GM12891 (cell line): ENCODE results near the gene YJU2.
"Not testable (repeated sequence)": the region's sequence is repeated elsewhere in the genome, so short reads cannot be mapped to it uniquely, and the experiment has no call there.

Experiments used
- DNase-seq: peaks from one replicate; pipeline ENCODE4 v3.0.0; 2011; ENCODE audit warnings: low spot score; ENCODE audit not compliant: insufficient read length
- FAIRE-seq: peaks from 2 replicates; lab custom pipeline; 2011; peaks lifted over from hg19 to GRCh38; lab: Jason Lieb, UNC
- PAX5 ChIP-seq: IDR thresholded peaks from 2 replicates; pipeline ENCODE4 v1.6.1; 2011; ENCODE audit warnings: low read length, moderate library complexity, mild to moderate bottlenecking; ENCODE audit not compliant: insufficient read depth, severe bottlenecking
- POLR2A ChIP-seq: IDR thresholded peaks from 2 replicates; pipeline ENCODE4 v1.6.1; 2011; ENCODE audit warnings: low read depth, low read length, control low read depth
- POLR2AphosphoS5 ChIP-seq: IDR thresholded peaks from 2 replicates; pipeline ENCODE4 v1.6.1; 2011; ENCODE audit warnings: low read depth, low read length, control low read depth
- POU2F2 ChIP-seq: IDR thresholded peaks from 2 replicates; pipeline ENCODE4 v1.6.1; 2011; ENCODE audit warnings: low read depth, mild to moderate bottlenecking, control low read depth, low read length, moderate library complexity
- SPI1 ChIP-seq: IDR thresholded peaks from 2 replicates; pipeline ENCODE4 v1.6.1; 2011; ENCODE audit warnings: low read depth, low read length, control low read depth
- TAF1 ChIP-seq: IDR thresholded peaks from 2 replicates; pipeline ENCODE4 v1.6.1; 2011; ENCODE audit warnings: low read depth, low read length, control low read depth

YJU2 gene

DNA sequence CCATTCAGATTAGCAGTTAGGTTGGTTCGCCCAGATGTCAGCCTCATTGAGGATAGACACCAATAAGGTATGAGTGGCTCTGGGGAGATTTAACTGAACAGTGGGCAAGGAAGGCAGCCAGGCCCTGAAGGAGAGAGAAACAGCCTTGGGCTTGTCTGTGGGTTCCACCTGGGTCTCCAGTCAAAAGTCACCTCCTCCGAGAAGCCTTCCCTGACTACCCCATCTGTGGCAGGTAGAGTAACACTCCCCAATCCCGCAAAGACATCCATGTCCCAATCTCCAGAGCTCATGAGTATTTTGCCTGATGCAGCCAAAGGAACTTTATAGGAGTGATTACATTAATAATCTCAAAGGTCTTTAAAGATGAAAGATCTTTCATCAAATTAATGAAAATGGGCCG lies 8.0 kb upstream of the YJU2 start:
- FAIRE-seq (no peak), DNase-seq (no peak)
- no peak for TF ChIP-seq POLR2A
- no peak for TF ChIP-seq SPI1
- no peak for TF ChIP-seq POLR2AphosphoS5
- TF ChIP-seq POU2F2 = no peak
- no peak for TF ChIP-seq PAX5
- TF ChIP-seq TAF1 = no peak

DNA sequence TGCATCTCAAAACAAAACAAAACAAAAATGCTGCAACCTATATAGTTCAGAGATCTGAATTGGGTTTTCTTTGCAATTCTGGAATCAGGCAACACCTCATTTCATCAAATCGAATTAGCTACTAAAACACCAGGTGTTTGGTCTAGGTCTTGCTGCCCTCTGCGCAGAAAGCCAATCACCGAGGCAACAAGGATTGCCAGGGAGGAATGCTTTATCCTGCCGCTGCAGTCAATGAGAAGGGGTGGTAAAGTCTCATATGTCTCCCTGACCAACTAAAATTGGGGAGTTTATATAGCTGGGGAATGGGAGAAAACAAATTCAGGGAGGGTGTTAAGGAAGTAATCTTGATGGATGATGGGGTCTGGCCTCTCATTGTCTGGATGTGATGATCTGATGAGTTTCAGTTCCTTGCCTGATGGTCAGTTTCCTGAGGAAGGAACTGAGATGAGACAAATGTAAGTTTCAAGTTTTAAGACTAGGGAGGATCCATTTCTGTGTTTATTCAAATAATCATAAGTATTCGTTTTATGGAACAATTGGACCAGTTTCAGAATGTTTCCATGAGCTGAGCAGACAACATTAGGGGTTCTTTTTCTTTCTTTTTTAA lies 5.0 kb upstream of the YJU2 start:
- FAIRE-seq (peak; percentile 82), DNase-seq (no peak)

DNA sequence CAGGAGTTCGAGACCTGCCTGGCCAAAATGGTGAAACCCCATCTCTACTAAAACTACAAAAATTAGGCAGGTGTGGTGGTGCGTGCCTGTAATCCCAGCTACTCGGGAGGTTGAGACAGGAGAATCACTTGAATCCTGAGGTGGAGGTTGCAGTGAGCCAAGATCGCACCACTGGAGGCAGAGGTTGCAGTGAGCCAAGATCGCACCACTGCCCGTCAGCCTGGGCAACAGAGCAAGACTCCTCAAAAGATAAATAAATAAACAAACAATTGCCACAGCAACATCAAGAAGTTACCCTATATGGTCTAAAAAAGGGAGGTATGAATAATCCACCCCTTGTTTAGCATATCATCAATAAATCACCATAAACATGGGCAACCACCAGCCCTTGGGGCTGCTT lies 942 bp upstream of the YJU2 start:
- not testable (repeated sequence) for DNase-seq, FAIRE-seq

More for the DNA sequence above, 5.0 kb upstream of the YJU2 start:
- no peak for TF ChIP-seq POLR2AphosphoS5
- TF ChIP-seq SPI1 = peak; percentile 94

DNA sequence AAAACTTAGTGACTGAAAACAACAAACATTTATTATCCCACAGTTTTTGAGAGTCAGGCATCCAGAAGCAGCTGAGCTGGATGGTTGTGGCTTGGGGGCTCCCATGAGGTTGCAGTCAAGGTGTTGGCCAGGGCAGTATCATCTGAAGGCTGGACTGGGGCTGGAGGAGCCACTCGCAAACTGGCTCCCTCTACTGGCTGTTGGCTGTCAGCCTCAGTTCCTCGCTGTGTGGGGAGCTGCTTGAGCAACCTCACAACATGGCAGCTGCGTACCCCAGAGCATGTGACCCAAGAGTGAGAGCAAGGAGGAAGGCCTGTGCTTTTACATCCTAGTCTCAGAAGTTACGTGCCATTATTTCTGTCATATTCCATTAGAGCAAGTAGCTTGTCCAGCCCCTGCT lies 9.7 kb downstream of the YJU2 start:
- TF ChIP-seq TAF1 (no peak), POU2F2 (no peak), PAX5 (no peak), POLR2AphosphoS5 (no peak), SPI1 (no peak), POLR2A (no peak)
- FAIRE-seq (no peak), DNase-seq (no peak)

DNA sequence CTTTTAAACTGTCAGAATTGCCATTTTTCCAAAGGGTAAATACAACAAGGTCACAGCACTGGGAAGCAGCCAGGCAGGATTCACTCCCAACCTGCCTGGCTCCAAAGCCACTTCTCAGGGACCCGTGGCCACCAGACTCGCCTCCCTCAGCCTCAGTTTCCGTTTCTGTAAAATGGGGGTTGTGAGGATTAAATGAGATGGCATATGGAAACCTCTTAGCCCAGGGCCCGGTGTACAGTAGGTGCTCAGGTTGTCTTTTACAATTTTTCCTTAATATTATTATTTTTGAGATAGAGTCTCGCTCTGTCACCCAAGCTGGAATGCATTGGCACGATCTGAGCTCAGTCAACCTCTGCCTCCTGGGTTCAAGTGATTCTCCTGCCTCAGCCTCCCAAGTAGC lies 10.1 kb downstream of the YJU2 start:
- DNase-seq = no peak
- FAIRE-seq = no peak
- TF ChIP-seq POLR2AphosphoS5 = no peak
- no peak for TF ChIP-seq POU2F2
- no peak for TF ChIP-seq TAF1
- TF ChIP-seq PAX5 = no peak
- TF ChIP-seq SPI1 = no peak
- TF ChIP-seq POLR2A = no peak

DNA sequence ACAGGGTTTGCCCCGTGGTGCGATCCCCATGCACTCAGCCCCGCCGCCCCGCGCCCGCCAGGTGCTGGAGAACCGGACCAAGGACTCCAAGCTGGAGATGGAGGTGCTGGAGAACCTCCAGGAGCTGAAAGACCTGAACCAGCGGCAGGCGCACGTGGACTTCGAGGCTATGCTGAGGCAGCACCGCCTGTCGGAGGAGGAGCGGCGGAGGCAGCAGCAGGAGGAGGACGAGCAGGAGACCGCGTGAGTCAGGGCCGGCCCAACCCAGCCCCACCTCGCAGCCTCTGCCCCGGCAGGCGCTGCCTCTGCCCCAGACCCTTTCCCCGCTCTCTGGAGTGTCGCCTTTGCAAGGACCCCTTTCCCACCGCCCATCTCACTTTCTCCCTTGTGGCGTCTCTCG lies 11.3 kb downstream of the YJU2 start:
- TF ChIP-seq POLR2AphosphoS5 (no peak), POU2F2 (no peak), SPI1 (no peak), POLR2A (no peak), PAX5 (no peak), TAF1 (no peak)
- no peak for DNase-seq
- FAIRE-seq = no peak

DNA sequence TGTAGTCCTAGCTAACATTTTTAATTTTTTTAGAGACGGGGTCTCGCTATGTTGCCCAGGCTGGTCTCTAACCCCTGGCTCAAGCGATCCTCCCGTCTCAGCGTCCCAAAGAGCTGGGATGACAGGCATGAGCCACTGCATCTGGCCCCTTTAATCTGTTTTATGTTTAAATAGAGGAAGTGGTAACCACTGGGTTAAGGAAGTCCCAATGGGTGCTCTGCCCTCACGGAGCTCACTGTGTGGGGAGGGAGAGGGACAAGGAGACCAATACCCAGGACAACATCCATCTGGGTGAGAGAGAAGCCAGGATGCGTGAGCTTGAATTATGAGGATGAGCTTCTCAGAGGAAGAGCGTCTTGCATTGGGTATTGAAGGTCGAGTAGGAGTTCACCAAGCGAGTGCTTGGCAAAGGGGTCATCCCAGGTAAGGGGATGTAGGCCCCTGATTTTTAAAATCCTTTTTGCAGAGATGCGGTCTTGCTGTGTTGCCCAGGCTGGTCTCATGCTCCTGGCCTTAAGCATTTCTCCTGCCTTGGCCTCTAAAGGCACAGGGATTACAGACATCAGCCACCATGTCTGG lies 13.8 kb downstream of the YJU2 start:
- TF ChIP-seq POLR2A (no peak), SPI1 (peak; percentile 62), POLR2AphosphoS5 (no peak), PAX5 (no peak), TAF1 (no peak), POU2F2 (no peak)
- FAIRE-seq (no peak), DNase-seq (no peak)

DNA sequence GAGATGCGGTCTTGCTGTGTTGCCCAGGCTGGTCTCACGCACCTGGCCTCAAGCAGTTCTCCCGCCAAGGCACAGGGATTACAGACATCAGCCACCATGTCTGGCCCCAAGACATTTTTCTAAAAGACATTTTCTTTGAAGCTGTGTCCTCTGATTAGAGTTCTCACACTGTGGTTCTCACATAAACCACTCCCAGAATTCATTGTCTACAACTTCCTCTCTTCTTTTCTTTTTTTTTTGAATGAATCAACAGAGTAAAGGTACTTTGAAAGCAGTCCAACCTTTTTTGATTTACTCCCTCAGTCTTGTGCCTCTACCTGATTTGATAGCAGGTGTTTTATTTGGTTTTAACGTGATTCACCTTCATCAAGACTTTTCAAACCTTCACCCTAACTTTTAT lies 17.9 kb downstream of the YJU2 start:
- no peak for TF ChIP-seq PAX5
- TF ChIP-seq SPI1 = no peak
- no peak for TF ChIP-seq POLR2AphosphoS5
- TF ChIP-seq TAF1 = no peak
- TF ChIP-seq POU2F2 = no peak
- no peak for TF ChIP-seq POLR2A
- DNase-seq (no peak), FAIRE-seq (no peak)

DNA sequence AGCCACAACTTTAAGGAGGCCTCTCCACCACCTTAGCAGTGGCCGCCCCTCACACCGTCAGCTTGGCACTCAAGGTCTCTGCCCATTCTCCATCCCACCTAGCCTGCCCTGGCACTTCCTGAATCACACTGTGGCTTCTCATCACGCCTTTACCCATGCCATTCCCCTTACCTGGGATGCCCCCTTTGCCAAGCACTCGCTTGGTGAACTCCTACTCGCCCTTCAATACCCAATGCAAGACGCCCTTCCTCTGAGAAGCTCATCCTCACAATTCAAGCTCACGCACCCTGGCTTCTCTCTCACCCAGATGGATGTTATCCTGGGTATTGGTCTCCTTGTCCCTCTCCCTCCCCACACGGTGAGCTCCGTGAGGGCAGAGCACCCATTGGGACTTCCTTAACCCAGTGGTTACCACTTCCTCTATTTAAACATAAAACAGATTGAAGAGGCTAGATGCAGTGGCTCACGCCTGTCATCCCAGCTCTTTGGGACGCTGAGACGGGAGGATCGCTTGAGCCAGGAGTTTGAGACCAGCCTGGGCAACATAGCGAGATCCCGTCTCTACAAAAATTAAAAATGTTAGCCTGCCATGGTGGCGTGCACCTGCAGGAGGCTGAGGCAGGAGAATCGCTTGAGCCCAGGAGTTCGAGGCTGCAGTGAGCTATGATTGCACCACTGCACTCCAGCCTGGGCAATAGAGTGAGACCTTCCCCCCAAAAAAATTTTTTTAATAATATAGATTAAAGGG lies 19.5 kb downstream of the YJU2 start:
- no peak for FAIRE-seq
- DNase-seq = no peak
- TF ChIP-seq POLR2A = no peak
- no peak for TF ChIP-seq TAF1
- TF ChIP-seq SPI1 = peak; percentile 46
- TF ChIP-seq PAX5 = no peak

DNA sequence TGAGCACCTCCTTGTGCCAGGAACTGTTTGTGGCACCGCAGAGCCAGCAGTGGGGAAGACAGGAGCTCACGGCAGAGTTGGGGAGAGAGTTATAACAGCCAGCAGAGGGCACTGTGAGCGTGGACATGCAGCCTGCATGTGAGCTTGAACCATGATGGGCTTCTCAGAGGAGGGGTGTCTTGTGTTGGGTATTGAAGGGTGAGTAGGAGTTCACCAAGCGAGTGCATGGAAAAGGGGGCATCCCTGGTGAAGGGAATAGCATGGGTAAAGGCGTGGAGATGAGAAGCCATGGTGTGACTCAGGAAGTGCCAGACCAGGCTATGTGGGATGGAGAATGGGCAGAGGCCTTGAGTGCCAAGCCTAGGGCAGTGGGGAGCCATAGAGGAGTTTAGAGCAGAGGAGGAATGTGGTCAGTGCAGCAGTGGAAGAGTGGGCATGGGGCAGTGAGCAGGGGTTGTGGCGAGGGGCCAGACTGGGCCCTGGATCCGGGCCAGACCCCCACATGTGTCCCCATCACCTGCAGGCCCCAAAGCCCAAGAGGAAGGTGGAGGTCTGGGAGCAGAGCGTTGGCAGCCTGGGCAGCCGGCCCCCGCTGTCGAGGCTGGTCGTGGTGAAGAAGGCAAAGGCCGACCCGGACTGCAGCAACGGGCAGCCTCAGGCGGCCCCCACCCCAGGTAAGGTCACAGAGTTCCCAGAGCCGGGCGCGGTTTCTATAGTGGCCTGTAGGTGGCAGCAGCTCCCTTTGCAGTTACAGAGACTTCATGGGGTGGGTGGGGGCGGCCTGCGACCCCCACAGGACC lies 20.4 kb downstream of the YJU2 start:
- FAIRE-seq (peak; percentile 76), DNase-seq (no peak)
- TF ChIP-seq POLR2AphosphoS5 (0 out of 2 replicates have a peak, but pooled peaks have one; percentile 41), PAX5 (no peak)
